Fibroblast of lung (primary cell): ENCODE measurements around the gene SNX20. TPM values are rescaled to one million over a fixed set of nuclear protein-coding genes. Genes with fewer than 3 reads are reported as not detected.

Experiments
- DNase-seq, 2 donors: peaks; one replicate each; pipeline versions ENCODE4 v3.0.0 to v3.0.0-alpha.2; 2010; ENCODE audit warnings: low read depth in 2 of 2
- H2AFZ ChIP-seq: 2 replicates; pipeline ENCODE4 v1.5.1; 2012; ENCODE audit warnings: low read length, control low read depth, inconsistent platforms
- H3K27ac ChIP-seq: 2 replicates; pipeline ENCODE4 v1.5.1; 2011; ENCODE audit warnings: low read length, control low read depth; ENCODE audit not compliant: insufficient read depth
- H3K27me3 ChIP-seq: 2 replicates; pipeline ENCODE4 v1.5.1; 2011; ENCODE audit warnings: mild to moderate bottlenecking, low read length; ENCODE audit not compliant: control insufficient read depth, insufficient read depth
- H3K36me3 ChIP-seq: 2 replicates; pipeline ENCODE4 v1.5.1; 2011; ENCODE audit warnings: low read length; ENCODE audit not compliant: control insufficient read depth, insufficient read depth
- H3K4me1 ChIP-seq: 2 replicates; pipeline ENCODE4 v1.5.1; 2011; ENCODE audit warnings: low read length; ENCODE audit not compliant: control insufficient read depth, insufficient read depth; ENCODE audit errors: extremely low read depth
- H3K4me2 ChIP-seq: 2 replicates; pipeline ENCODE4 v1.5.1; 2011; ENCODE audit warnings: low read length, control low read depth; ENCODE audit not compliant: insufficient read depth; ENCODE audit errors: extremely low read depth
- H3K4me3 ChIP-seq, 4 experiments: fragments of 200-600 bp in 1 of 4; sonication (generic) in 1 of 4; replicated peaks in 1 of 4; 2 replicates each; pipeline ENCODE4 v1.5.1; 2011 to 2016; ENCODE audit warnings: low read length in 4 of 4, low read depth in 3 of 4, mild to moderate bottlenecking in 3 of 4, control low read depth in 2 of 4, inconsistent platforms in 1 of 4, mixed read lengths in 1 of 4; ENCODE audit not compliant: insufficient read depth in 1 of 4; ENCODE audit errors: control extremely low read depth in 1 of 4
- H3K79me2 ChIP-seq: 2 replicates; pipeline ENCODE4 v1.5.1; 2012; ENCODE audit warnings: mild to moderate bottlenecking, low read length, inconsistent platforms; ENCODE audit not compliant: control insufficient read depth, insufficient read depth
- H3K9ac ChIP-seq: 2 replicates; pipeline ENCODE4 v1.5.1; 2011; ENCODE audit warnings: mild to moderate bottlenecking, low read length, control low read depth; ENCODE audit not compliant: insufficient read depth
- H3K9me3 ChIP-seq: 2 replicates; pipeline ENCODE4 v1.5.1; 2012; ENCODE audit warnings: low read depth, low read length; ENCODE audit not compliant: control insufficient read depth, insufficient read depth
- H4K20me1 ChIP-seq: 2 replicates; pipeline ENCODE4 v1.5.1; 2011; ENCODE audit warnings: low read length; ENCODE audit not compliant: control insufficient read depth, insufficient read depth; ENCODE audit errors: extremely low read depth
- CTCF ChIP-seq, 2 donors: IDR thresholded peaks in 1 of 2; conservative IDR thresholded peaks in 1 of 2; 1 replicate in 1 of 2; 2 replicates in 1 of 2; pipeline ENCODE4 v1.5.1; 2011 to 2012; ENCODE audit warnings: low read length in 2 of 2, control low read depth in 1 of 2, inconsistent platforms in 1 of 2, low read depth in 1 of 2, mild to moderate bottlenecking in 1 of 2
- EZH2 ChIP-seq: IDR thresholded peaks from 2 replicates; pipeline ENCODE4 v1.5.1; 2012; ENCODE audit warnings: low read length, control low read depth, mild to moderate bottlenecking; ENCODE audit errors: missing control alignments
- polyA plus RNA-seq, 2 donors: library from polyadenylated mRNA; depleted of rRNA in 1 of 2; stranded (reverse) in 1 of 2; unstranded in 1 of 2; fragments of >200 nt; gene quantifications; 2 replicates each; pipeline ENCODE4 v1.2.1, GENCODE V29; 2011 to 2012; ENCODE audit warnings: missing spikeins in 1 of 2
- total RNA-seq: library from RNA; depleted of rRNA; stranded (reverse); fragments of >200 nt; gene quantifications from 2 replicates; pipeline ENCODE4 v1.2.1, GENCODE V29; 2014

Gene SNX20
- total and polyA plus RNA-seq, 2 donors (not counting 1 experiment from before 2014, with no cell fraction given): not detected

- TF ChIP-seq CTCF (conservative IDR thresholded peaks at IDR 0.05 in 1 of 2, IDR thresholded peaks at IDR 0.05 in 1 of 2; ENCODE audit: low read depth in 1 of 2, low read length in 2 of 2) (no peak), EZH2 (no peak)
- H4K20me1 ChIP-seq: no peaks in the 10 kb centered on the region
- DNase-seq: no peak
- H2AFZ ChIP-seq: no peak overlapping the region
- H3K36me3 ChIP-seq: no peaks in the 10 kb centered on the region
- no peaks in the 10 kb centered on the region for H3K79me2 ChIP-seq
- H3K4me2 ChIP-seq: no peak overlapping the region
- no peak overlapping the region for H3K9ac ChIP-seq
- no peaks in the 10 kb centered on the region for H3K4me1 ChIP-seq
- no peaks in the 10 kb centered on the region for H3K27me3 ChIP-seq
- peaks cover 1% of the 10 kb centered on the region for H3K9me3 ChIP-seq
- H3K27ac ChIP-seq: no peak overlapping the region
- H3K4me3 ChIP-seq: no peak overlapping the region
Observed at GRCh38 chr16:50666658-50667496, 14.2 kb downstream of the SNX20 start.

- H2AFZ ChIP-seq: peak overlapping the region; percentile 75
- H3K9me3 ChIP-seq: no peaks in the 10 kb centered on the region
- H3K4me3 ChIP-seq: peak overlapping the region; percentile 12 to 46 (median 40)
- DNase-seq: peak; percentile 45 to 68
- H3K4me1 ChIP-seq: no peaks in the 10 kb centered on the region
- H3K36me3 ChIP-seq: no peaks in the 10 kb centered on the region
- H3K27ac ChIP-seq: no peak overlapping the region
- H3K79me2 ChIP-seq: no peaks in the 10 kb centered on the region
- no peaks in the 10 kb centered on the region for H4K20me1 ChIP-seq
- H3K27me3 ChIP-seq: no peaks in the 10 kb centered on the region
- TF ChIP-seq EZH2: no peak
- peak; percentile 79 to 85 for TF ChIP-seq CTCF (conservative IDR thresholded peaks at IDR 0.05 in 1 of 2, IDR thresholded peaks at IDR 0.05 in 1 of 2; ENCODE audit: low read depth in 1 of 2, low read length in 2 of 2)
- peak overlapping the region; percentile 41 for H3K9ac ChIP-seq
- H3K4me2 ChIP-seq: peak overlapping the region; percentile 74
Observed at GRCh38 chr16:50665128-50665878, 15.8 kb downstream of the SNX20 start.

GRCh38 chr16:50664270-50664669 is 16.8 kb downstream of the SNX20 start:
- DNase-seq: no peak
- Histone ChIP-seq H3K27me3 (no peaks in the 10 kb centered on the region), H4K20me1 (no peaks in the 10 kb centered on the region), H3K9me3 (no peaks in the 10 kb centered on the region), H3K4me1 (no peaks in the 10 kb centered on the region), H3K9ac (no peak overlapping the region), H3K4me2 (no peak overlapping the region), H3K79me2 (no peaks in the 10 kb centered on the region), H3K4me3 (no peak overlapping the region), H3K27ac (no peak overlapping the region), H3K36me3 (no peaks in the 10 kb centered on the region), H2AFZ (no peak overlapping the region)
- TF ChIP-seq CTCF (conservative IDR thresholded peaks at IDR 0.05 in 1 of 2, IDR thresholded peaks at IDR 0.05 in 1 of 2; ENCODE audit: low read depth in 1 of 2, low read length in 2 of 2) (no peak), EZH2 (no peak)
